ENCODE data around the gene DDTL.

DDTL gene

DNA sequence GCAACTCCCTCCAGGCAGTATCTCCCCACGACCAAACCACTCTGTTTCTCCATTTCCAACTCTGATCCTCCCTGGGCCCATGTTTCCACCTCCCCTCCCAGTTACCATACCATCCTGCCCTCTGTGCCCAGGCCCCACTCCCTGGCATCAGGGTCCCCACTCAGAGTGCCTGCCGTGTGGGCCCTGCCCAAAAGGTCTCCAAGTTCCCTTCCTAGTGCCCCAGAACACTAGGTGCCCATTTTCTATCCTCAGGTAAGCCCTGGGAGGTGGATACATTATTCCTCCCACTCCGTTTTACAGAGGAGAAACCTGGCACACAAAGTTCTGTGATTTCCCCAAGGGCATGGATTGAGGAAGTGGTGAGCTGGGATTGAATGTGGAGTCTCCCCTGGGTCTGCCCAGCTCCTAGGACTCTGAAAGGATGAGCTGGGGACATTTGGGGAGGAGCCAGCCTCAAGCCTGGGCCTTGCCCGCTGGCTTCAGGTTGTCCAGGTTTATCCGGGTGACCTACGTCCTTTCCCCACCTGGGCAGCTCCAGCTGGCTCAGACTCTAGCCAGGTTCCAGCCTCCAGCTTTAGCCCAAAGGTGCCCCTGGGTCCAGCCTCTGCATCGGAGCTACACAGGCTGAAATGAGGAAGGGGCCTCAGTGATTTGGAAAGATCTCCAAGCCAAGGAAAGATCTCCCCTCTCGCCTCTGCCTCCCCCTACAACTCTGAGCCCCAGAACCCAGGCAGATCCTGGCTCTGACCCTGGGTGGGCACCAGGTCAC lies 40.7 kb downstream of the DDTL start:
- DNase-seq, result no peak

DNA sequence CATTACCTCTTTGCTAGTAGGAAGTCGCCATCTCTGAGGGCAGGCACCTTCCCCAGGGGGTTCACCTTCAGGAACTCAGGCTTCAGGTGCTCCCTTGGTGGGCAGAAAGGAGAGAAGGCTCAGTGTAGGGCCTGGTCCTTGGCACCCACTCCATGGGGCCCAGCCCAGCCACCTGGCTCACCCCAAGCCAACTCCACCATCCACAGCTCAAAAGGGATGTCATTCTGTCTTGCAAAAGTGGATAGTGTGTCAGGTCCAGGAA lies 41.3 kb downstream of the DDTL start:
- DNase-seq, result no peak

DNA sequence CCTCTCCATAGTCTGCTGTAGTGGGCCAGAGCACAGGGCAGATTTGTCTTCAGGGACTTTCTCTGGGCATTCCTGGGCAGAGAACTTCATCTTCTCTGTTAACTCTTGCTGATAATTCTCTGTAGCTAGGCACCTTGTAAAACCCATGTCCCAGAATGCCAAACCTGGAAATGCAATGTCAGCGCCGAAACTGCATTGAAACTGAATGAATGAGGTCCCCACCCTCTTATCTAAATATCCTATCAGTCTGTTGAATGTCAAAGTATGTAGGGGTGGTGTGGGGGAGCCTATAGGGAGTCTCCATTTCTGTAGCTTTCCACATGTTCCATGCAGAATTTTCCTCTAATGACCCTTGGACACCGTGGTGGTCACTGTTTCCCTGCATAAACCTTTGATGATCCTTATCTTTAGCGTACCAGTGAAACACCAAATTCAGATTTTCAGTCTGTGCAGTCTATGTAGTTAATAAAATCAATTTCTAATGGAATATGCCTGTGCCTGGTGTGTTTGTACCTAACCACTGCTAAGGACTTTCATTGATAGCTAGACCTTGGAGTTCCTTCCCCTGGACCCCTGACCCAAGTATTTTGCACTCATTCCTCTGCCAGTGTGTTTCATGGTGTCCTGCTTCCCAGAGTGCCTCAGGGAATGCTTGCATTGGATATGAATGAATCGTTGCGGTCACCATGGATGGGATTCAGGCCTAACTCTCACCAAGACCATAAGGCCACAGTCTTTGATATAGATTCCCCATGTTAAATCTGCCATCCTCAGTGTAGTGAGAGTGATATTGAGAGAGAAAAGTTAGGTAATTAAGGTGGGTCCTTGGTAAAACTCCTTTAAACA lies 41.9 kb downstream of the DDTL start:
- no peak for DNase-seq

DNA sequence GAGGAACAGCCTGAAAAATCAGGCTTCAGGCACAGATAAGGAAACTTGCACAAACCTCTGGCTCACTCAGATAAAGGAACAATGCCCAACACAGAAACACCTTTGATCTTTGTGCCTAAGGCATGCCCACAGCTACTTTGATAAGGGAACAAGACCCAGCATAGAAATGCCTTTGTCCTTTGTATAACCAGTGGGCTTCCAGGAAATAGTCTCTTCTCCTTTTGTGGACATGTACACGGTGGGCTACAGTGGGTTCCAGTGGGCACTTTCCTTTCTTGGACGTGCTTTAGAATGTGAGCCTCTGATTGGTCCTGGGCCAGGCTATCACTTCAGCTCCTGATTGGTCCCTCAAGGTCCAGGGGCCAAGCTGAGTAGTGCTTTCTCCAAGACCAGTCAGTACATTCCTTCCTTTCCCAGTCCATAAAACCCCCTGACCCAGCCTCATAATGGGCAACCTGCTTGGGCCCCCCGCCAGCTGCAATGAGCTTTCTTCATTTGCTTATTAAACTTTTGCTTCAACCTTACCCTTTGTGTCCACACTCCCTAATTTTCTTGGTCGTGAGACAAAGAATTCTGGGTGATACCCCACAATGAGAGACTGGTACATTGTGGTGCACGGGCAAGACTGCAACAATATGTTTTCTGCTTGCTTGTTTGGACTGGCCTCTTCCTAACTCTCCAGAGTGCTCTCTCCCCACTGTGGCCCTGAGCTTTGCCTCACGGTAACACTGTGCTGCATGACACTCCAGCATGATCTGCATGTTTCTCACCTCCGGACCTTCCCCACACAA lies 42.7 kb downstream of the DDTL start:
- no peak for DNase-seq

DNA sequence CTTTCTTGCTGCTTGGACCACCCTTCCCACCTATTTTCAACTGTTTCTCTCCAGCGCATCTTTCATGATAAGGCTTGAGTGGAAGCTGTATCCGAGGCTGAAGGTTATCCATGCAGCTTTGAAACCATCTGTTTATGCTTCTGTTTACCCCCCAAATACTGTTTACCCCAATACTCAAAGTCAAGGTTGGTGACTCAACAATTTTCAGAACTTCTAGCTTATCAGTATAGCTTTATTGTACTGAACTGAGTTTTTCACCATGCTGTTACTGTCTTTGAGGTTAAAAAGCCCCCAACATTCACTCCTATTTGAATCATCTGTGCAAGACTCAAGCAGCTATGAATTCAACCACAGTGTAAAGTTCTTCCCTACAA lies 43.3 kb downstream of the DDTL start:
- DNase-seq, result no peak

DNA sequence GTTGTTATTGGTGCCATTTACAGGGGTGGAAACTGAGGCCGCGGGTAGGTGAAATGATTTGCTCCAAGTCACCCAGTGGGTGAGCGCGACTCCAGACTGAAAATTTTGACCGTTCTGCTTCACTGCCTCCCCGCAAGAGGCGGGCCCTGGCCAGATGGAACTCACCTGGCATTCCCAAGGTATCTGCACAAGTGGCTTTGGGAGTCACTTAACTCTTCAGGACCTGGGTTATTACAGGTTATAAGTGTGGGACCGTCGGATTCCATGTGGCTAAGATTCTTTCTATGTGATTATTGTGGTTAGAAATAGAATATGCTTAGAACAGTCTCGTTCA lies 45.0 kb downstream of the DDTL start:
- DNase-seq, result peak; percentile 39

DNA sequence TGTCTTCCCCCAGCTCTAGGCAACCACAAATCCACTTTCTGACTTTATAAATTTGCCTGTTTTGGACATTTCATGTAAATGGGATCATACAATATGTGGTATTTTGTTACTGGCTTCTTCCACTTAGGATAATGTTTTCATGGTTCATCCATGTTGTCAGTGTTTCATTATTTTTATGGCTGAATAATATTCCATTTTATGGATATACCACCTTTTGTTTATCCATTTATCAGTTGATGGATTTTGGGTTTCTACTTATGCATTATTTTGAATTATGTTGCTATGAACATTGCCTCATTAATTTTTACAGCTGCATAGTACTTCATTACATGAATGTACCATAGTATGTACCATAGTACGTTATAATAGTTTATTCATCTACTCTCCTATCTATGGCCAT lies 49.5 kb downstream of the DDTL start:
- no peak for DNase-seq

DNA sequence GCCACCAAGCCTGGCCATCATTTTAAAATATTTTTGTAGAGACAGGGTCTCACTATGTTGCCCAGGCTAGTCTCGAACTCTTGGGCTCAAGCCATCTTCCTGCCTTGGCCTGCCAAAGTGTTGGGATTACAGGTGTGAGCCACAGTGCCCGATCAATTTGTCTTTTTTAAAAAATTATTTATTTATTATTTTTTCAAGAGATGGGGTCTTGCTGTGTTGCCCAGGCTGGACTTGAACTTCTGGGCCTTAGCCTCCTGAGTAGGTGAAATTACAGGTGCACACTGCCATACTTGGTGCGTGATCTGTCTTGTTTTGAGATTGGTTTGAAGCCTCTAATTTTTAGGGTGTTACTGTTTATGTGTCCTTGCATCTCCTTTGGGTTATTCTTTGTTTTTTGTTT lies 54.6 kb downstream of the DDTL start:
- no peak for DNase-seq

Measured in NCI-H82 (cell line).